Breast epithelium (tissue), 3 donors: ENCODE results near the gene AFF3.

Experiments
- POLR2AphosphoS5 ChIP-seq, 3 donors: sonication (generic); formaldehyde crosslinking; IDR thresholded peaks; one replicate each; pipeline ENCODE4 v1.6.1; 2017; ENCODE audit warnings: antibody characterized with exemption in 3 of 3
- TF ChIP-seq, protein P1 (sequence below), 3 donors: fragments of 450-650 bp; IDR thresholded peaks; one replicate each; pipeline ENCODE4 v1.5.1; 2016 to 2017; ENCODE audit warnings: antibody characterized with exemption in 3 of 3, mild to moderate bottlenecking in 3 of 3, moderate library complexity in 3 of 3

DNA sequence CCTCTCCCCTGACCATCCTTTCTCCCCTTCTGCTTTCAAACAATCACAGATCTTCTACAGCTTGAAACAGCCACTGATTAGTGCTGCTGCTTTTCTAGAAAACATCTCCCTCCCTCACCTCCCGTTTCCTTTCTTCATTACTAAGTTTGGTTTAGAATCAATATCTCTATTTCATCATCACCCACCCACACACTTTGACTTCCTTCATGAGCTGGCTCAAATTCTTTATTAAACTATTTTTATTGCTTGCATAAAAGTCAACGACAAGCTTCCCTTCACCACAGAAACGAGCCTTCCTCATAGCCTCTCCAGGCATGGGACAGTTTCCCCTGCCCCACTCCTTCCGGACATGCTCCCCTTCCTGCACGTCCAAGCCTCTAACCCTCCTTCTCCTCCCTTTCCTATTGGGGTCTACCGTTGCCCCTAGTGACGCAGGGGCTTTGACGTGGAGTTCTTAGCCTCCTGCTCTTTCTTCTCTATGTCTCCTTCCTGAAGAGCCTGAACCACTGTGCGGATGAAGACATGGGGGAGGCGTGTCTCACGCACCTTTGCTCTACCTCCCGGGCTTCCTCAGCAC is 172.0 kb downstream of the AFF3 start:
- no peak for TF ChIP-seq POLR2AphosphoS5 (IDR thresholded peaks at IDR 0.05)
- TF ChIP-seq, protein P1, sequence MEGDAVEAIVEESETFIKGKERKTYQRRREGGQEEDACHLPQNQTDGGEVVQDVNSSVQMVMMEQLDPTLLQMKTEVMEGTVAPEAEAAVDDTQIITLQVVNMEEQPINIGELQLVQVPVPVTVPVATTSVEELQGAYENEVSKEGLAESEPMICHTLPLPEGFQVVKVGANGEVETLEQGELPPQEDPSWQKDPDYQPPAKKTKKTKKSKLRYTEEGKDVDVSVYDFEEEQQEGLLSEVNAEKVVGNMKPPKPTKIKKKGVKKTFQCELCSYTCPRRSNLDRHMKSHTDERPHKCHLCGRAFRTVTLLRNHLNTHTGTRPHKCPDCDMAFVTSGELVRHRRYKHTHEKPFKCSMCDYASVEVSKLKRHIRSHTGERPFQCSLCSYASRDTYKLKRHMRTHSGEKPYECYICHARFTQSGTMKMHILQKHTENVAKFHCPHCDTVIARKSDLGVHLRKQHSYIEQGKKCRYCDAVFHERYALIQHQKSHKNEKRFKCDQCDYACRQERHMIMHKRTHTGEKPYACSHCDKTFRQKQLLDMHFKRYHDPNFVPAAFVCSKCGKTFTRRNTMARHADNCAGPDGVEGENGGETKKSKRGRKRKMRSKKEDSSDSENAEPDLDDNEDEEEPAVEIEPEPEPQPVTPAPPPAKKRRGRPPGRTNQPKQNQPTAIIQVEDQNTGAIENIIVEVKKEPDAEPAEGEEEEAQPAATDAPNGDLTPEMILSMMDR (IDR thresholded peaks at IDR 0.05): no peak
